ENCODE results near the gene ZNF79.

The ZNF79 gene

DNA sequence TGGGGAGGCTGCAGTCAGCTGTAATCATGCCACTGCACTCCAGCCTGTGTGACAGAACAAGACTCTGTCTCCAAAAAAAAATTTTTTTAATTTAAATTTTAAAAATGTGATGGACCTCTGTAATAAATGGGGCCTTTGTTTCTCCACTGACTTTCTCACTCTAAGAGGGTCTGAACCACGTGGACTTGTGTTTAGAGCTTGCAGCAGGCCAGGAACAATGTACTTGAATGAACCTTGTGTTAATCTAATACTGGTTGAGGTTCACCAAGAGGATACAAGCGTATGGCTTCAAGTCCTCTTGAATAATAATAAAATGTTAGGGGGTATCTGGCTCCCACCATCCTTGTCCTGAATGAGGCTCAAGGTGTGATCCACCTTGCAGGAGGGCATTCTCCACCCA, 41.6 kb upstream of the ZNF79 start:
- TF ChIP-seq TOX (CRISPR knock-in tag; IDR thresholded peaks at IDR 0.05; ENCODE audit: borderline replicate concordance): no peak
- no peak for TF ChIP-seq ZFP30 (CRISPR knock-in tag; IDR thresholded peaks at IDR 0.05)
- TF ChIP-seq, protein P1, sequence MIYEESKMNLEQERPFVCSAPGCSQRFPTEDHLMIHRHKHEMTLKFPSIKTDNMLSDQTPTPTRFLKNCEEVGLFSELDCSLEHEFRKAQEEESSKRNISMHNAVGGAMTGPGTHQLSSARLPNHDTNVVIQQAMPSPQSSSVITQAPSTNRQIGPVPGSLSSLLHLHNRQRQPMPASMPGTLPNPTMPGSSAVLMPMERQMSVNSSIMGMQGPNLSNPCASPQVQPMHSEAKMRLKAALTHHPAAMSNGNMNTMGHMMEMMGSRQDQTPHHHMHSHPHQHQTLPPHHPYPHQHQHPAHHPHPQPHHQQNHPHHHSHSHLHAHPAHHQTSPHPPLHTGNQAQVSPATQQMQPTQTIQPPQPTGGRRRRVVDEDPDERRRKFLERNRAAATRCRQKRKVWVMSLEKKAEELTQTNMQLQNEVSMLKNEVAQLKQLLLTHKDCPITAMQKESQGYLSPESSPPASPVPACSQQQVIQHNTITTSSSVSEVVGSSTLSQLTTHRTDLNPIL (CRISPR knock-in tag; IDR thresholded peaks at IDR 0.05; ENCODE audit: low read depth): no peak
- TF ChIP-seq ARNTL (CRISPR knock-in tag; IDR thresholded peaks at IDR 0.05; ENCODE audit: borderline replicate concordance, low read depth): no peak
- TF ChIP-seq ZNF565 (CRISPR knock-in tag; conservative IDR thresholded peaks at IDR 0.05; ENCODE audit: low read depth): no peak
- no peak for TF ChIP-seq ZC3H10 (CRISPR knock-in tag; IDR thresholded peaks at IDR 0.05)
- TF ChIP-seq CSDC2 (CRISPR knock-in tag; IDR thresholded peaks at IDR 0.05): no peak
- TF ChIP-seq PPARA (CRISPR knock-in tag; IDR thresholded peaks at IDR 0.05; ENCODE audit: borderline replicate concordance): no peak
- no peak for TF ChIP-seq GLIS3 (CRISPR knock-in tag; IDR thresholded peaks at IDR 0.05)
- TF ChIP-seq, protein P2, sequence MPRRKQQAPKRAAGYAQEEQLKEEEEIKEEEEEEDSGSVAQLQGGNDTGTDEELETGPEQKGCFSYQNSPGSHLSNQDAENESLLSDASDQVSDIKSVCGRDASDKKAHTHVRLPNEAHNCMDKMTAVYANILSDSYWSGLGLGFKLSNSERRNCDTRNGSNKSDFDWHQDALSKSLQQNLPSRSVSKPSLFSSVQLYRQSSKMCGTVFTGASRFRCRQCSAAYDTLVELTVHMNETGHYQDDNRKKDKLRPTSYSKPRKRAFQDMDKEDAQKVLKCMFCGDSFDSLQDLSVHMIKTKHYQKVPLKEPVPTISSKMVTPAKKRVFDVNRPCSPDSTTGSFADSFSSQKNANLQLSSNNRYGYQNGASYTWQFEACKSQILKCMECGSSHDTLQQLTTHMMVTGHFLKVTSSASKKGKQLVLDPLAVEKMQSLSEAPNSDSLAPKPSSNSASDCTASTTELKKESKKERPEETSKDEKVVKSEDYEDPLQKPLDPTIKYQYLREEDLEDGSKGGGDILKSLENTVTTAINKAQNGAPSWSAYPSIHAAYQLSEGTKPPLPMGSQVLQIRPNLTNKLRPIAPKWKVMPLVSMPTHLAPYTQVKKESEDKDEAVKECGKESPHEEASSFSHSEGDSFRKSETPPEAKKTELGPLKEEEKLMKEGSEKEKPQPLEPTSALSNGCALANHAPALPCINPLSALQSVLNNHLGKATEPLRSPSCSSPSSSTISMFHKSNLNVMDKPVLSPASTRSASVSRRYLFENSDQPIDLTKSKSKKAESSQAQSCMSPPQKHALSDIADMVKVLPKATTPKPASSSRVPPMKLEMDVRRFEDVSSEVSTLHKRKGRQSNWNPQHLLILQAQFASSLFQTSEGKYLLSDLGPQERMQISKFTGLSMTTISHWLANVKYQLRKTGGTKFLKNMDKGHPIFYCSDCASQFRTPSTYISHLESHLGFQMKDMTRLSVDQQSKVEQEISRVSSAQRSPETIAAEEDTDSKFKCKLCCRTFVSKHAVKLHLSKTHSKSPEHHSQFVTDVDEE (CRISPR knock-in tag; IDR thresholded peaks at IDR 0.05): no peak
- ATAC-seq: no peak

DNA sequence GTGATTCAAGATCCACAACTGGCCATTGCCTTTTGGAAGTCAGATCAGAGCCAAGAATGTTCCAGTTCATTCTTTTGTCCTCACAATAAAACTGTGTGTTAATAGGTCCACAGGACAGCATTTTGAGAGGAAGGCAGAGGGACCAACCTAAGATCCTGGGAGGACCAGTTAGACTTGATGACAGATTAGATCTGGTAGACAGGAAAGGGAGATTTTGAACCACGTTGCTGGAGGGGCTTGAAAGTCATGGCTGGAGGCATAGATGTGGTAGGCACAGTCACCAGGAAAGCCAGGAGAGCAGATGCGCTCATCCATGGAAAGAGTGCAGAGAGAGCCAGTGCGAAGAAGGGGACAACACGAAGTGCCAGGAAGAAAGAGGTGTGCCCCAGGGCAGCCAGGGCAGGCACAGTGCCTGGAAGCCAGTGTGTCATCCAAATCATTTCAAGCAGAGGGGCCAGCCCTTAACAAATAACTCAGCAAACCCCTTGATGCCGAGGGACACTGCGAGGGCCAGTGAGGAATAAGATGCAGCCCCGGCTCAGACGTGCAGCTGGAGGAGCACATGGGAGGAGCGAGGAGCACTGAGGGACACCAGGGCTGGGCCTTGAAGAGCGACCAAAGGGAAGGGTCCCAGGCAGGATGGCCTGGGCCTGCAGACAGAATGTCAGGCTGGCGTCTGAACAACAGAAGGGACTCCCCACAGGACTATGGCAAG, 40.0 kb upstream of the ZNF79 start:
- TF ChIP-seq, protein P2 (CRISPR knock-in tag; IDR thresholded peaks at IDR 0.05): no peak
- TF ChIP-seq, protein P3, sequence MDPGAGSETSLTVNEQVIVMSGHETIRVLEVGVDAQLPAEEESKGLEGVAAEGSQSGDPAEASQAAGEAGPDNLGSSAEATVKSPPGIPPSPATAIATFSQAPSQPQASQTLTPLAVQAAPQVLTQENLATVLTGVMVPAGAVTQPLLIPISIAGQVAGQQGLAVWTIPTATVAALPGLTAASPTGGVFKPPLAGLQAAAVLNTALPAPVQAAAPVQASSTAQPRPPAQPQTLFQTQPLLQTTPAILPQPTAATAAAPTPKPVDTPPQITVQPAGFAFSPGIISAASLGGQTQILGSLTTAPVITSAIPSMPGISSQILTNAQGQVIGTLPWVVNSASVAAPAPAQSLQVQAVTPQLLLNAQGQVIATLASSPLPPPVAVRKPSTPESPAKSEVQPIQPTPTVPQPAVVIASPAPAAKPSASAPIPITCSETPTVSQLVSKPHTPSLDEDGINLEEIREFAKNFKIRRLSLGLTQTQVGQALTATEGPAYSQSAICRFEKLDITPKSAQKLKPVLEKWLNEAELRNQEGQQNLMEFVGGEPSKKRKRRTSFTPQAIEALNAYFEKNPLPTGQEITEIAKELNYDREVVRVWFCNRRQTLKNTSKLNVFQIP (CRISPR knock-in tag; IDR thresholded peaks at IDR 0.05; ENCODE audit: borderline replicate concordance, low read depth): no peak
- TF ChIP-seq TCF4 (CRISPR knock-in tag; IDR thresholded peaks at IDR 0.05; ENCODE audit: borderline replicate concordance) (no peak), ISL1 (CRISPR knock-in tag; IDR thresholded peaks at IDR 0.05) (no peak), PPARA (CRISPR knock-in tag; IDR thresholded peaks at IDR 0.05; ENCODE audit: borderline replicate concordance) (no peak), ZFP30 (CRISPR knock-in tag; IDR thresholded peaks at IDR 0.05) (no peak), ARNTL (CRISPR knock-in tag; IDR thresholded peaks at IDR 0.05; ENCODE audit: borderline replicate concordance, low read depth) (no peak), ZNF565 (CRISPR knock-in tag; conservative IDR thresholded peaks at IDR 0.05; ENCODE audit: low read depth) (no peak), ZNF70 (CRISPR knock-in tag; IDR thresholded peaks at IDR 0.05) (no peak), BACH2 (CRISPR knock-in tag; IDR thresholded peaks at IDR 0.05; ENCODE audit: borderline replicate concordance) (no peak)
- TF ChIP-seq, protein P4, sequence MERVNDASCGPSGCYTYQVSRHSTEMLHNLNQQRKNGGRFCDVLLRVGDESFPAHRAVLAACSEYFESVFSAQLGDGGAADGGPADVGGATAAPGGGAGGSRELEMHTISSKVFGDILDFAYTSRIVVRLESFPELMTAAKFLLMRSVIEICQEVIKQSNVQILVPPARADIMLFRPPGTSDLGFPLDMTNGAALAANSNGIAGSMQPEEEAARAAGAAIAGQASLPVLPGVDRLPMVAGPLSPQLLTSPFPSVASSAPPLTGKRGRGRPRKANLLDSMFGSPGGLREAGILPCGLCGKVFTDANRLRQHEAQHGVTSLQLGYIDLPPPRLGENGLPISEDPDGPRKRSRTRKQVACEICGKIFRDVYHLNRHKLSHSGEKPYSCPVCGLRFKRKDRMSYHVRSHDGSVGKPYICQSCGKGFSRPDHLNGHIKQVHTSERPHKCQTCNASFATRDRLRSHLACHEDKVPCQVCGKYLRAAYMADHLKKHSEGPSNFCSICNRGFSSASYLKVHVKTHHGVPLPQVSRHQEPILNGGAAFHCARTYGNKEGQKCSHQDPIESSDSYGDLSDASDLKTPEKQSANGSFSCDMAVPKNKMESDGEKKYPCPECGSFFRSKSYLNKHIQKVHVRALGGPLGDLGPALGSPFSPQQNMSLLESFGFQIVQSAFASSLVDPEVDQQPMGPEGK (CRISPR knock-in tag; IDR thresholded peaks at IDR 0.05; ENCODE audit: borderline replicate concordance): no peak
- ATAC-seq: no peak

DNA sequence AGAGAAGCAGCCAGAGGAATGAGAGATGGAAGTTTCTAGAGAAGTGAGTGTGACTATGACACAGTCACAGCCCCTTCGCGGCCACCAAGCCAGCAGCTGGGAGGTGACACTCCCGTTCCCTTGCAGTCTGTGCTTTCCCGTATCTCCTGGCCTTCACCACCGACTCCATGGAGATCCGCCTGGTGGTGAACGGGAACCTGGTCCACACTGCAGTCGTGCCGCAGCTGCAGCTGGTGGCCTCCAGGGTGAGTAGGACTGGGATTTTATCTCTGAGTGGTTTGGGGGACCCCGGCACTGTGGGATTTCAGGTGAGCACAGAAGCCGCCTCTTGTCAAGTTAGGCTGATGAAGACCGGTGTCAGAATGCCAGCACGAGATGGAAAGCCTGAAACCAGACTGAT, 39.3 kb upstream of the ZNF79 start:
- no peak for ATAC-seq
- TF ChIP-seq ZNF70 (CRISPR knock-in tag; IDR thresholded peaks at IDR 0.05): no peak
- no peak for TF ChIP-seq OSR1 (CRISPR knock-in tag; IDR thresholded peaks at IDR 0.05)
- TF ChIP-seq CSDC2 (CRISPR knock-in tag; IDR thresholded peaks at IDR 0.05): no peak

All from SK-N-SH treated with all-trans-retinoic acid at 6 μM for 48 hours (cell line).